Right cardiac atrium (tissue), 5 donors: ENCODE results near the gene GCN1. TPM values are rescaled to one million over a fixed set of nuclear protein-coding genes. Genes with fewer than 3 reads are reported as not detected.
A peak's percentile ranks its signal among the peaks of the same experiment; 100 is the strongest.

Experiments
- ATAC-seq, 2 donors: fragments of 200-7000 bp; cut with Tn5 transposase; one replicate each; pipeline versions ENCODE4 v1.8.0 to v1.9.1; 2020; ENCODE audit warnings: moderate library complexity in 2 of 2, mild to moderate bottlenecking in 1 of 2
- DNase-seq, 3 donors: peaks; one replicate each; pipeline ENCODE4 v3.0.0-alpha.2; 2020
- H3K27ac ChIP-seq: one replicate; pipeline ENCODE4 v1.5.1; 2013; ENCODE audit warnings: mild to moderate bottlenecking, low read length, control low read depth, moderate library complexity
- H3K27me3 ChIP-seq: one replicate; pipeline ENCODE4 v1.6.1; 2013; ENCODE audit not compliant: control insufficient read depth, insufficient read depth
- H3K4me1 ChIP-seq: one replicate; pipeline ENCODE4 v1.6.1; 2013; ENCODE audit warnings: low read length; ENCODE audit not compliant: control insufficient read depth, insufficient read depth
- H3K4me3 ChIP-seq: one replicate; pipeline ENCODE4 v1.5.1; 2013; ENCODE audit warnings: low read length, control low read depth
- H3K9me3 ChIP-seq: one replicate; pipeline ENCODE4 v1.6.1; 2013; ENCODE audit warnings: low read length; ENCODE audit not compliant: control insufficient read depth
- WGBS: extraction: QIAGEN DNeasy Blood & Tissue Kit; methylation state at CpG from one replicate; pipeline ENCODE4 v1.1.7; 2013; 5-methylcytosine and 5-hydroxymethylcytosine counted together
- intact Hi-C, 4 donors: fragments of 100-400 bp; cut with DNase I; formaldehyde crosslinking; loops; one replicate each; pipeline versions ENCODE4 v1.11.0 to v1.14.0; 2022 to 2023
- polyA plus RNA-seq: library from polyadenylated mRNA; stranded (reverse); fragments of 200-250 nt; gene quantifications from one replicate; pipeline ENCODE4 v1.2.3, GENCODE V29; 2013
- total RNA-seq, 4 donors: library from RNA; stranded (reverse); fragmentation: NEBNext Ultra II Directional; extraction: Animal tissue kit (Norgen Biotek cat#: 25700); gene quantifications; one replicate each; pipeline ENCODE4 v1.2.1, GENCODE V29; 2021
- donor health status: healthy with polysubstance abuse.
- donor health status: DM: no; HTN: yes; CAD: no.
- donor health status: DM: no; HTN: no; CAD: no.
- donor health status: DM: no; HTN: yes; CAD: no; lungs with severe emphysema.
- donor health status: DM: yes; HTN: yes; CAD: no.

The GCN1 gene
- total and polyA plus RNA-seq, 5 donors, result 10.6 to 41.4 (median 34.7) TPM

DNA sequence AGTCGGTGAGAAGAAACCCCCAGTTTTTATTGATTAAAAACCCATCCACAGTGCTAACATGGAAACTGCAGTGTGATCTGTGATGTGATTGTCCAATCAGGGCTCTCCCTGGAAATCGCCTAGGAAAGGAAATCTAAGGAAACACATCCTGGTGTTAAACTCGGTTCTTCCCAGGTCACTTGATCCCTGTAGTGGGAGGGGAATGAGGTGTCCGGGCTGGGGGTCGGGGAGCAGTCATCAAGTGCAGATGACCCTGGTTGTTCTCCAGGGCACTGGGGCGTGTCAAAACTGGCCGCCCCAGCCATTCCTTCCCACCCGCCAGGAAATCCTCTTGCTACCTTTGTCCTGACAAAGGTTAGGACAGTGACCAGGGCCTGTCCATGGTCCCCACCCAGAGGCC lies 98.8 kb downstream of the GCN1 start:
- no peak for ATAC-seq
- H3K4me1 ChIP-seq, result peaks cover under 1% of the 10 kb centered on the region
- H3K27me3 ChIP-seq, result no peaks in the 10 kb centered on the region
- intact Hi-C loops, result no loop called here
- H3K9me3 ChIP-seq, result no peaks in the 10 kb centered on the region
- DNase-seq, result peak in 1 of 3 donors; percentile 41
- H3K4me3 ChIP-seq, result no peak overlapping the region
- no peak overlapping the region for H3K27ac ChIP-seq
- WGBS, result 71% methylated on average over 8 of the region's 8 CpGs

DNA sequence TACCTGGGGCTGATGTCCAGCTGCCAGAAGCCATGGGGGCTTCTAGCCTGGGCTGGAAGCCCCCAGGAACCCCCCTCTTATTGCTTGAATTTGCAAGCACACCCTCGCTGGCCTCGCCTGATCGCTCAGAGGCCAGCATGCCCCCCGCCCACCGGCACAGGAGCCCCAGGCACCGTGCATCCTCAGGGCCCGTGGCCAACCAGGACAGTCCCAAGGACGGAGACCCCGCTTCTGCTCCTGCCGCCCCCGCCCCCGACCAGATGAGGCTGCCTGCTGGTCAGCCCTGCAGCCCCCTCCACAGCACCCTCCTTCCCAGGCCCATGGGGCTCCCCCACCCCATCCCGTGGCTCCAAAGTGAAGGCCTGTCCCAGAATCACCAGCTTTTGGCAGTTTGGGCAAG lies 99.2 kb downstream of the GCN1 start:
- Histone ChIP-seq H3K9me3 (no peaks in the 10 kb centered on the region), H3K27ac (no peak overlapping the region), H3K4me1 (no peaks in the 10 kb centered on the region), H3K4me3 (no peak overlapping the region), H3K27me3 (no peaks in the 10 kb centered on the region)
- ATAC-seq, result no peak
- intact Hi-C loops, result no loop called here
- peak in 1 of 3 donors; percentile 68 for DNase-seq
- 88% methylated on average over 13 of the region's 13 CpGs for WGBS

DNA sequence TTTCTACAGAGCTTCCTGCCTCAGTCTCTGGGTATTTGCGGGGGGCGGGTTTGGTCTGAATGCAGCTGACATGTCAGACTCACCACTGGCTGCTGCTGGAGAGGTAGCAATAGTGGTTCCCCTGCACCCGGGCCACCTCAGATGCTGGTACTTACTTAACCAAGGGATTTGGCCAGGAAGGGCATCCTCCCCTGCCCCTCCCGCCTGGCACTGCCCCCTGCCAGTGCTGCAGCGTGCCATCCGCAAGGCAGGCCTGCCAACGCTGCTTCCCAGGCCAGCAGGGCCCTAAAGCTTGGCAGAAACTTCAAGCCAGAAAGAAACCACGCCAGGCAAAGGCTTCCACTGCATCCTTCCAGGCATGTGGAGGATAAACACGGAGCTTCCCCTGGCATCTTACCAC lies 100.0 kb downstream of the GCN1 start:
- Histone ChIP-seq H3K9me3 (no peaks in the 10 kb centered on the region), H3K4me1 (no peaks in the 10 kb centered on the region), H3K27ac (no peak overlapping the region), H3K4me3 (no peak overlapping the region), H3K27me3 (no peaks in the 10 kb centered on the region)
- ATAC-seq, result no peak
- DNase-seq, result peak in 1 of 3 donors; percentile 33
- WGBS, result 80% methylated on average over 9 of the region's 9 CpGs
- intact Hi-C loops, result no loop called here

DNA sequence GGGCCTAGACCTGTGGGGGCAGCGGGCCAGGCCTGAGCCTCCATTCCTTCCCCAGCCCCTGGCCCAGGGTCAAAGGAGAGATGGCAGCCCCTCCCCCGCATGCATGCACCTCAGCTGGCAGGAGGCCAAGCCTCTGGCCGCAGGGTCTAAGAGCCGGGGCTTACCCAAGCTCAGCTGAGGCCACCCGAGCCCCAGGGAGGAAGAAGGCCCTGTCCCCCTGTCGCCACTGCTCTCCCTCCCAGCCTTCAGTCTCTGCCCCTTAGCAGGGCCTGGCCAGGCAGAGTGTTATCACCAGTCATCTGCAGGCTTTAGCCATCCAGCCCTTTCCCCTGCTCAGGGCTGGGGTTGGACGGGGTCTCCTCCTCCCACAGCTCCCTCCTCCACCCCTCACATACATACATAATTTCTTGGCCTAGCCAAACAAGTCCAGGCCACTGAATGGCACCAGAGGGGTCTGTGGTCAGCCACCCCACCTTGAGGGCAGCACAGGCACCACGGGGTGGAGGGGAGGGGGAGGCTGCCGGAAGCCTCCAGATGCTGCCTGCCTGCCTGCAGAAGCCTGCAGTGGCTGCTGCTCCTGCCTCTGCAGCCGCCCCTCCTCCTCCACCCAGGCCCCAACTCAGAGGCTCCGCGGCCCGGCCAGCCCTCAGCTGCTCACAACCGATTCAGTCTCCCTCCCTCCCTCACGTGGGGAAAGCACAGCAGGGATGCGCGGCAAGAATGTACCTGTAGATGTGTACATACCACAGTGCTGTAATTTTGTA lies 100.7 kb downstream of the GCN1 start:
- intact Hi-C loops, result no loop called here
- peak in 1 of 2 donors; percentile 4 for ATAC-seq
- WGBS, result 57% methylated on average over 17 of the region's 17 CpGs
- H3K4me3 ChIP-seq, result no peak overlapping the region
- H3K9me3 ChIP-seq, result no peaks in the 10 kb centered on the region
- H3K27ac ChIP-seq, result no peak overlapping the region
- DNase-seq, result peak in 2 of 3 donors; percentile 67 to 71
- no peaks in the 10 kb centered on the region for H3K27me3 ChIP-seq
- H3K4me1 ChIP-seq, result no peaks in the 10 kb centered on the region

DNA sequence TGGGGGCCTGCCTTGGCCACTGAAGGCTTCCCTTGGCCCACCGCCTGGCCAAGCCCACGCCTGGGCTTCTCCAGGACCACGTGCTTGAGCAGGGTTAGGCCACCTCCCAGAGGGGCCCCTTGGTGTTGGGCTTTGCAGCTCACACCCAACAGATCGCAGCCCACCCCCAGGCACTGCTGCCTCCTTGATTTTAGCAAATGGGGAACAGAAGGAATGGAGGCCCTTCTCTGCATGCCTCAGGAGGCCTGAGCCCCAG lies 101.3 kb downstream of the GCN1 start:
- 60% methylated on average over 4 of the region's 4 CpGs for WGBS
- Histone ChIP-seq H3K27me3 (no peaks in the 10 kb centered on the region), H3K4me1 (no peaks in the 10 kb centered on the region), H3K27ac (no peak overlapping the region), H3K9me3 (no peaks in the 10 kb centered on the region), H3K4me3 (no peak overlapping the region)
- ATAC-seq (peak in 1 of 2 donors; percentile 5), DNase-seq (peak in 1 of 3 donors; percentile 35)
- intact Hi-C loops, result no loop called here

DNA sequence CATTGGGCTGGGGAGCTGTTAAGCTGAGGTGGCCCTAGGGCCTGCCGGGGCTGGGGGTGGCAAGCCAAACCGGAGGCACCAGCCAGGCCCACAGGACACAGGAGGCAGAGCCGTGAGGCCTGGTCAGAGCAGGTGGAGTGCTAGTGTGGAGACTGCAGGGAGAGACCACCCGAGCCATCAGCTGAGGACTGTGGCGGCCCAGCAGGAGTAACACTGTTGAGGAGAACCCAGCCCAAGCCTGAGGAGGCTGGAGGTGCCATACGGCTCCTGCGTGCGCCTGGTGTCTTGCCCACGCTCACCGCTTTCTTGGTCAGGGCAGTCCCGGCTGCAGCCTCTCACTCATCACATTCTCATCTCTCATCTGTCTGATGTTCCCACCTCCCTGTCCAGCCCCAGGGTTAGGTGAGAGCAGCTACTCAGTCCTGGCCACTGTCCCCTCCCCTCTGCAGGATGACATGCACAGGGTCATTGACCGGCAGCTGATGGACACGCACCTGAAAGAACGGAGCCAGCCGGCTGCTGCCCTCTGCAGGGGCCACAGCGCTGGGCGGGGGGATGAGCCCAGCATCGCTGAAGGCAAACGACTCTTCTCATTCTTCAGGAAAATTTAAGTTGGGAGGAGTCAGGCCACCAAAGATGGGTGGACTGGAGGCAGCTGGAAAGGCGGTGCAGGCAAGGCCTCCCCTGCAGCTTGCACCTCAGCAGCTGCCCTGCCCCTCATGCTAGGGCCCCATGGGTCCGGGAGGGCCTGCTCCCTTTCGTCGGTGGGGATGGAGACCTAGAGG lies 101.8 kb downstream of the GCN1 start:
- ATAC-seq, result peak in 1 of 2 donors; percentile 5
- Histone ChIP-seq H3K4me1 (no peaks in the 10 kb centered on the region), H3K9me3 (no peaks in the 10 kb centered on the region), H3K27me3 (no peaks in the 10 kb centered on the region), H3K4me3 (no peak overlapping the region), H3K27ac (no peak overlapping the region)
- DNase-seq, result peak in 1 of 3 donors; percentile 54
- intact Hi-C loops, result no loop called here
- 84% methylated on average over 23 of the region's 23 CpGs for WGBS

DNA sequence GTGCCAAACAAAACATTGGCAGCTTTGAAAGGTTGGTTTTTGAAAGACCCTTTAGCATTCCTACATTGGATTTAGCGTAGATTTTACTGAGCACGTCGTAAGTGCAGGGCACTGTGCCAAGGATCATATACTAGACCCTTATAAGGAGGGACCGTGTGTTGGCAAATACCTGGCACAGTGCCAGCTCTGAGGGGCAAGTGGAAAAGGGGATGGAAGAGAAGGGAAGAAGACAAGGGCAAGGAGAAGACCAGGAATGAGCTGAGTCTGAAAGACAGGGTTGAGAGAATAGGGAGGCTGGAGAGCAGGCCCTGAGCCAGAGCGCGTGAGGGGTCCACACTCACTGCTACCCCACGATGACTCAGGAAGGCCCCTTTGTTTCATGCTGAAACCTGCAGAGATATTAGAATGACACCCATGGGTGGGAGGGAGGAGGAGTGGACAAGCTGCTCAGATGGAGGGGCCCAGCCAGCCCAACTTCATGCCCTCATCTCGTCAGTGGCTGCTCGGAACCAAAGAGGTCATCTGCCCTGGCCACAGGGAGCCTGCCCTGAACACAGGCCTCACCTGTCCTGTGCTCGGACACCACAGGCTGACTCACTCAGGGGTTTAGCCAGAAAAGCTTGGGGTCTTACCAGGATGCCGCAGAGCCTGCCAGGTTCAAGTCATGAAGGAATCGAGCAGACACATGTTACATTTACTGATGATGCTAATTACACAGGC lies 103.0 kb downstream of the GCN1 start:
- Histone ChIP-seq H3K9me3 (no peaks in the 10 kb centered on the region), H3K27me3 (no peaks in the 10 kb centered on the region), H3K4me1 (no peaks in the 10 kb centered on the region), H3K4me3 (no peak overlapping the region), H3K27ac (no peak overlapping the region)
- peak in 1 of 3 donors; percentile 49 for DNase-seq
- 78% methylated on average over 12 of the region's 12 CpGs for WGBS
- intact Hi-C loops, result no loop called here
- no peak for ATAC-seq

DNA sequence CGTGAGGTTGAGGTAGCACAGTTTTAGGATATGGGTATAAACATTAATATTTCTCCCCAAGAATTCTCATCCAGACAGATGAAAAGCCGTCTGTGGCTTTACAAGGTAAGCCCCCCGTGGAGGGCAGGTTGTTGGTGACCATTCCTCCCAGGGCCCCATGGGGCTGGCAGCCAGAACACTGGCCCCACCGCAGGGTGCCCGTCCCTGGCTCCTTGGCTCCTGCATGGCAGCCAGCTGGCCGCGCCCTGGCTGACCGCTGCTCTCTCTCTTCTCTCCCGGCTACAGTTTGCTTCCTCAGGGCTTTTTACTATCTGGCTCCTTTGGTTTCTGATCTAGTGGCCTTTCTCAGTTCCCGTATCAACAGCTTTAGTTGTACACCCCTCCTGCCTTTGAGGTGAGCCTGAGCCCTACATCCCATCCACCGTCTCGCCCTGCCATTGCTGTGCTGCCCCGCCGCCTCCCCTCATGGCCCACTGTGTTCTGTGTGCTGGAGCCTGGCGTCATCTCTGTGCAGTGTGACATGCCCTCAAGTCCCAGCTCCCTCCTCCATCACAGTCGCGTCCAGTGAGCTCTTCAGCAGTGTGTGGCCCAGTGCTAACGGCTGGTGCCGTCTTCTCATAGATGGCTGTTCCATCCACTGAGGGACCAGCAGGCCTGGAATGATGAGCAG lies 103.8 kb downstream of the GCN1 start:
- no peak for ATAC-seq

DNA sequence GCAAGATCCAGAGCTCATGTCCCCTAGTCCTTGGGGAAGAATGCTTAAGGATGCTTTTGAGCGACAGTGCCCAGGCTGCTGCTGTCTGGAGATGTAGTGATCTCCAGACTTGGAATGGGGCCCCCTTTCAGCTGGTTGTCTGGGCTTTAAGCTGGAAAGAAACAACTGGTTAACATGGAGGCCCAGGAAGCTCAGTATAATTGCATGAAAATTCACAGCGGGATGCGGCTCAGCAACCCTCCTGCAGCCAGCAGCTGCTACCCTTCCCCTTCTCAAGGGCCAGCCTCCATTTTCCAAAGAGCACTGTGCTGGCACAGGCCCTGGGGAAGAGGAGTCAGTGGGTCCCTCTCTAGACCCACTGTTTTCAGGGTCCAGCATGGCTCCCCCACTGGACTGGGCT lies 104.3 kb downstream of the GCN1 start:
- Histone ChIP-seq H3K27me3 (no peaks in the 10 kb centered on the region), H3K9me3 (no peaks in the 10 kb centered on the region), H3K27ac (no peak overlapping the region), H3K4me3 (no peak overlapping the region), H3K4me1 (no peaks in the 10 kb centered on the region)
- intact Hi-C loops, result no loop called here
- 72% methylated on average over 3 of the region's 3 CpGs for WGBS
- peak in 1 of 3 donors; percentile 21 for DNase-seq
- no peak for ATAC-seq

More for the DNA sequence above, 103.8 kb downstream of the GCN1 start:
- Histone ChIP-seq H3K4me3 (no peak overlapping the region), H3K27ac (no peak overlapping the region), H3K27me3 (no peaks in the 10 kb centered on the region), H3K4me1 (no peaks in the 10 kb centered on the region), H3K9me3 (no peaks in the 10 kb centered on the region)
- intact Hi-C loops, result no loop called here
- 84% methylated on average over 19 of the region's 19 CpGs for WGBS
- DNase-seq, result peak in 1 of 3 donors; percentile 44

DNA sequence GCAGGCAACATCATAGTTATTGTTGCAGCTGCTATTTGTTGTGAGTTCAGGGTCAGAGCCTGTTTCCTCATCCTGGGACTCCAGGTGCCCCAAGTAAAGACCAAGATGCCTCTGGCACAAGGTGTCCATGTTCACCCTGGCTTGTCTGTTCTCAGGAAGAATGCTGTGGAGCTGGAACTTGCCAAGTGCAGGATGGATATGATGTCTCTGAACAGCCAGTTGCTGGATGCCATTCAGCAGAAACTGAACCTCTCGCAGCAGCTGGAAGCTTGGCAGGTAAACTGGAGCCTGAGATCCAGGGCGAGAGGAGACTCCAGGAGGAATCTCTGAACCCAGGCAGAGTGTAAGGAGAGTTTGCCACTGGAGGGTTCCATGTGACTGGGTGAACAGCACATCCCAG lies 104.7 kb downstream of the GCN1 start:
- ATAC-seq (no peak), DNase-seq (peak in 1 of 3 donors; percentile 6)
- H3K27ac ChIP-seq, result no peak overlapping the region
- H3K4me1 ChIP-seq, result no peaks in the 10 kb centered on the region
- intact Hi-C loops, result no loop called here
- WGBS, result 83% methylated on average over 2 of the region's 2 CpGs
- H3K4me3 ChIP-seq, result no peak overlapping the region
- no peaks in the 10 kb centered on the region for H3K9me3 ChIP-seq
- no peaks in the 10 kb centered on the region for H3K27me3 ChIP-seq
